NOMO-1 treated with dmso at 0.1 percent for 144 hours (cell line): ENCODE data around the gene C12orf75.
"Not testable (repeated sequence)": the region's sequence is repeated elsewhere in the genome, so short reads cannot be mapped to it uniquely, and the experiment has no call there.

ENCODE experiments used
- DNase-seq: peaks from one replicate; lab custom pipeline; 2025; ENCODE audit not compliant: unreplicated experiment; lab: John Stamatoyannopoulos, UW

Gene C12orf75

DNA sequence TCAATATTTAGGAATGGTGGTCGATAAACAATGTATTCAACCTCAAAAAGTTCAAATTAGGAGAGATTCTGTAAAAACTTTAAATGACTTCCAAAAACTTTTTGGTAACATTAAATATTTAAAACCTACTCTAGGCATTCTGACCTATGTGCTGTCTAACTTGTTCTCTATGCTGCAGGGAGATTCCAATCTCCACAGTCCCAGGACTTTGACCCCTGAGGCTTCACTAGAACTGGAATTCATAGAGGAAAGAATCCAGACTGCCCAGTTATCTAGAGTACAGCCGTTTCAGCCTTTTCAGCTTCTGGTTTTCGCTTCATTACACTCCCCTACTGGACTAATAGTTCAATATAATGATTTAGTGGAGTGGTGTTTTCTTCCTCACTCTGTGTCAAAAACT, 21.1 kb upstream of the C12orf75 start:
- DNase-seq, result not testable (repeated sequence)

DNA sequence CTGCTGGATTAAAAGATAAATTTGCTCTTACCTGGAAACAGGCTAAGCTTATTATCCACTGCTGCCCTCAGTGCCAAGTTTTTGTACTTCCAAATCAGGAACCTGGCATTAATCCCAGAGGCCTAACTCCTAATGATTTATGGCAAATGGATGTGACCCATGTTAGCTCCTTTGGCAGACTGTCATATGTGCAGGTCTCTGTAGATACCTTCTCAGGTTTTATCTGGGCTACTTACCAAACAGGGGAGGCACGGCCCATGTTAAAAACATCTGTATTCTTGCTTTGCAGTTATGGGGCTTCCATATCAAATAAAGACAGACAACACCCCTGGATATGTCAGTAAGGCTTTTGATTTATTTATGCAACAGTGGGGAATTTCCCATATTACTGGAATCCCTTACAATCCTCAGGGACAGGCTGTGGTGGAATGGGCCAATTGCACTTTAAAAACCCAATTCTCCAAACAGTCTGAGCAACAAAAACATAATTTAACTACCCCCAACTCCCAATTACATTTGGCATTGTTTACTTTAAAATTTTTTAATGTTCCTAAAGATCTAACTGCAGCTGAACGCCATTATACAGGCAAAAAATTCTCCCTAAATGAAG, 19.9 kb upstream of the C12orf75 start:
- not testable (repeated sequence) for DNase-seq

DNA sequence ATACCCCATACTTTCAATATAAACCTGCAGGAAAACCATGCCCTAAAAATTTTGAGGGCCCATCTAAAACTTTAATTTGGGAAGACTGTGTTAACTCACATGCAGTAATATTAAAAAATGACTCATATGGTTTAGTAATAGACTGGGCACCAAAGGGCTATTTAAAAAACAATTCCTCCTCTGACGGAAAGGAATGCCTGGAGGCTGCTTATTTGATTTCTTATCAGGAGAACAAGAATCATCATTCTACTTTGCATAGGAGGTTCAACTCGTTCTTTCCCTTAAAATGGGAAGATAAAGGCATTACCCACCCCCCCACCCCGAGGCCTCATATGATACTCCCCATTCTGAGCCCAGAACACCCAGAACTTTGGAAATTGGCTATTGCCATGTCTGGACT, 18.6 kb upstream of the C12orf75 start:
- DNase-seq, result not testable (repeated sequence)

DNA sequence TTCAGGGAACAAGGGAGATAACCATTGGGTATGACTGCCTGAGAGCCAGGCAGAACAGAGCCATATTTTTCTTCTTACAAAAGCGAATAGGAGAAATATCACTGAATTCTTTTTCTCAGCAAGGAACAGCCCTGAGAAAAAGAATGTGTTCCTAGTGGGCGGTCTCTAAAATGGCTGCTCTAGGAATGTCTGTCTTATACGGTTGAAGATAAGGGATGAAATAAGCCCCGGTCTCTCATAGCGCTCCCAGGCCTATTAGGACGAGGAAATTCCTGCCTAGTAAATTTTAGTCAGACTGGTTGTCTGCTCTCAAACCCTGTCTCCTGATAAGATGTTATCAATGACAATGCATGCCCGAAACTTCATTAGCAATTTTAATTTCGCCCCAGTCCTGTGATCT, 16.7 kb upstream of the C12orf75 start:
- DNase-seq, result not testable (repeated sequence)

DNA sequence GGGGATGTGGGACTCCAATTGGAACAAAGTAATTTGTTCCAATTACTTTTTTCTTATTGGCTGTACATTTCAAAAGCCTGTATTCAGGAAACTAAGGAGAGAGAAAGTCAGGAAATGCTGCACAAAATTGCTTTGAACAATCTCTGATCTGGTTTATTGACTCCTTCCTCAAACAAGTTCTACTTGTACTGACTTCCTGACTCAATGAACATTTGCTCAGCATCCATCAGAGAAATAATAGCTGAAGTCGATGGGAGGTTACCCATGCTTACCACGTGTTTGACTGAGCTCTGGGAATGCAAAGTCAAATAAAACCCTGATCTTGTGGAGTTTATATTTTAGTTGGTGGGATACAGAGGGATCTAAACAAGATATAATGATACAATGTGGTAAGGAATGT, 15.4 kb upstream of the C12orf75 start:
- no peak for DNase-seq

DNA sequence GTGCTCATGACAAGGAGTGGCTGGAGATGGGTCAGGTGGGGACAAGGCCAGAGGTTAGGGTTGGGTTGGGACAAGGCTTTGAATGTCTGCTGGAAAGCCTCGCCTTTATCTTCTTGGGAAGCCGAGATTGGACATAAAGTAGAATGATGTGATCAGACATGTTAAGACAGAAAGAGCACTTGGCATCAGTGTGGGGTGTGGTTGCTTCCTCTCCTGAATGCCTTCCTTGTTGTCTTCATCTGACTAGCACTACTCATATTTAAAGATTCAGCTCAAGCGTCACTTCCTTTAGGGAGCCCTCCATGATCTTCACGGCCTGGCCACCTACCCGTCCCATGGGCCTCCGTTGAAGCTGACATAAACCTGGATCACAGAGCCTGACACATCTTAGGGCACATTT, 14.8 kb upstream of the C12orf75 start:
- no peak for DNase-seq

DNA sequence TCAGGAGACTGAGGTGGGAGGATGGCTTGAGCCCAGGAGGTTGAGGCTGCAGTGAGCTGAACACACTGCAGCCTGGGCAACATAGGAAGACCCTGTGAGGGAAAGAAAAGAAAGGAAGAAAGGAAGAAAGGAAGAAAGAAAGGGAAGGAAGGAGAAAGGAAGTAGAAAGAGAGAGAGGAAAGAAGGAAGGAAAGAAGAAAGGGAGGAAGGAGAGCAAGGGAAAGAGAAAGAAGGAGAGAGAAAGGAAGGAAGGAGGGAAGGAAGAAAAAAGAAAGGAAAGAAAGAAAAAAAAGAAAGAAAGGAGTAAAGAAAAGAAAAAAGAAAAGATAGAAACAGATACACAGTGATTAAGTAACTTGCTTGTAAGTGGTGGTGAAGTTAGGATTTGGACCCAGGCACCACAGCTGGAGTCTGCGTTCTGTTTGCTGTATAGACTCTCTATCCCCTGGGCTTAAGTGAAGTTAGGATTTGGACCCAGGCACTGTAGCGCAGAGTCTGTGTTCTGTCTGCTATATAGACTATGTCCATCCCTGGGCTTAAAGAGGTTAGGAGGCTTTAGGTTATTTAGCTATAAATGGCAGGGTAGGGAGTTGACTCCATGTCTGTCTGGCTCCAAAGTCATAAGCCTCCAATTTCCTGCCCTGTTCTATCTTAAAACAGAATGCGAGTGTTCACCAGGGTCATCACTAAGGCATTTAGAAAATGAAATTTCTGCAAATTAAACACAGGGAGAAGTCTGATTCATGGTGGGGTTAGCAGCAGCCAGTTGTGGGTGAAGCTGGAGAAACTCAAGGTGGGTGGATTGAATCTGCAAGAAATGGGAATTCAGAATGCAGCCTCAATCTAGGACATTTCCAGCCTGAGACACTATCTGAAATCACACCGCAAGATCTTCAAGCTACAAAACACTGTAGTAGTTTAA, 13.3 kb upstream of the C12orf75 start:
- DNase-seq, result no peak

DNA sequence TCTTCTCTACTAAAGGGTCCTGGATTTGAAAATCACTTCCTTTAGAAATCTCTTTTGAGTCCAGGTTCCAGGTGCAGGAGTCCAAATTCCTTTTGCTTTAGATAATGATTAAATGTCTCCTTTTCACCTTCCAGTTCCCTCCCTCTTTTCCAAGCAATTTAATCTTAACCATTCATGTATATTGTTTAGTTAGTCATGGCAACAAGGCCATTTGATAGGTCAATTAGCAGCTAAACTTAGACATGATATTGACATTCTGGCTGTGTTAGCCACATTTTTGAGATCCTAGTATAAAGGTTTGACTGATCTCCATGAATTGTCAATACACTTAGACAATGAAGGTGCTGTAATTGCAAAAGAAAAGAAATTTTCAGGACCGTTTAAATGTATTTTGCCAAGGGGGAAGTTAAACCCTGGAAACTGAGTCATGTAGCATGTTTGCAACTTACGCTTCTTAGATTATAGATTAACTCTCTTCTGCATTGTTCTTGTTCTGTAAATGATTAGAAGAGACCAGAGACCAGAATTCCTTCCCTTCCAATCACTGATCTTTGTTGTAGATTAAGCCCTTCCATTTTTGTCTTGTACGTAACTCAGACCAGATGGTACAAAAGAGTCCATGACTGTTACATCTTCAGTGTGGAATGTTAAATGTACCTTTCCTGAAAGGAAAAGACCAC, 12.4 kb upstream of the C12orf75 start:
- DNase-seq, result no peak

DNA sequence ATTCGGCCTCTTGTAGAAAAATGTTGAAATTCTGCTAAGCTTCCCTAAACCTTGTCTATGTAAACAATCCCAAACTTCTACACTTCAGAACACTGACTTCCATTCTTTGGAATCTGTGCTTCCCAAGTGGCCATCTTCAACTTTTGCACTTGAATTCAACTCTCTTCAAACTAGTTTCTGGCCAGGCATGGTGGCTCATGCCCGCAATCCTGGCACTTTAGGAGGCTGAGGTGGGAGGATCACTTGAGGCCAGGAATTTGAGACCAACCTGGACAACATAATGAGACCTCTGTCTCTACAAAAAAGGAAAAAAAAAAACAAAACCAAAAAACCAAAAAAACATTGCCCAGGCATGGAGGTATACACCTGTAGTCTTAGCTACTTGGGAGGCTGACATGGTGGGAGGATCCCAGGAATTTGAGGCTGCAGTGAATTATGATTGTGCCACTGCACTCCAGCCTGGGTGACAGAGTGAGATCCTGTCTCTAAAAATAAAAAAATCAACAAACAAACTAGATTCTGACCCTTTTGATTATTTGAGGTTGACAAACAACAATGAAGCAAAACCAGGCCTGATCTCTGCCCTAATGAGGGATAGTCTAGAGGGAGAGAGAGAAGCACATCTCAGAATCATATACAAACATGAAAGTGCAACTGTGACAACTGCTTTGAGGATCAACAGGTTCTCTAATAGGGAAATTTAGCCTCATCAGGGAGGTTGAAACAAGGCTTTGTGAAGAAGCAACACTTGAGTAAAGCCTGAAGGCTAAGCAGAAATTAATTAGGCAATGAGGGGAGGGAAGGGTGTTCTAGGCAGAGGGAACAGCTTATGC, 11.6 kb upstream of the C12orf75 start:
- DNase-seq, result no peak

DNA sequence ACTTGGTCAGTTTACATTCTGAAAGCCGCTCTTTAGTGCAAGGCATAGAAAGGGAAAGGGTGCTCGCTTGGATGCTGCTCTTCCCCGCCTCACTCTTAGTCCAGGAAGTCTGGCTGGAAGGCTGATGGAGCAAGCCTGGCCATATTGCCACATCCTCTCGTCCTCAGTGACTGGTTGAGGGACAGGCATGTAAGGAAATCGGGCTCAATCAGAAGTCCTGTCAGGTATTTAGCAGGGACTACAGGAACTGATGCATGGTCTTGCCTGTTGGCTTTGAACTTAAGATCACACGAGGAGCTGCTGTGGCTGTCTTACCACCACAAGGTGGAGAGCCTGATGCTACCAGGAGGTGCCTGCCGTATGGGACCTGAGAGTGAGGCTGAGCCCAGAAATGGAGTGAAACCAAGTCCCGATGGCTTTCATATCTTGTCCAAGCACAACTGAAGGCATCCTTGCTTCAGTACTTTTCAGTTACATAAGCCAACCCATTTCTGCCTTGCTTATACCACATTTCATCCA, 10.7 kb upstream of the C12orf75 start:
- DNase-seq, result no peak

DNA sequence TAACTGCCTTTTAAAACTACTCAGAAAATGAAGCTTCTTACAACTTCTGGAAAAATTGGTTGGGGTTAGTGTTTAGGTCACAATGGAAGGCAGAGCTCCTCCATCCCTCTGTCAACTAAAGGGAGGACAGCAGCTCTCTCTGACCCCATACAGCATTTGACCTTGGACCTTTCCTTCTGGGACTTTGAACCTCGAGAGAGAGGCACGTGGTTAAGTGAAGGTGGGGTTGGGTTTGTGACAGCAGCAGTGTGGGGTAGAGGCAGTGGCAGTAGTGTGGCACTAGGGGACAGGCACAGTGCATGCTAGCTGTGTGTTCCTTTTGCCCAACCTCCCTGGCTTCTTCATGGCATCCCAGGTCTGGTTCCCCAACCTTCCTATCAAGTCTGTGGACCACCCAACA, 9.4 kb upstream of the C12orf75 start:
- DNase-seq, result no peak

DNA sequence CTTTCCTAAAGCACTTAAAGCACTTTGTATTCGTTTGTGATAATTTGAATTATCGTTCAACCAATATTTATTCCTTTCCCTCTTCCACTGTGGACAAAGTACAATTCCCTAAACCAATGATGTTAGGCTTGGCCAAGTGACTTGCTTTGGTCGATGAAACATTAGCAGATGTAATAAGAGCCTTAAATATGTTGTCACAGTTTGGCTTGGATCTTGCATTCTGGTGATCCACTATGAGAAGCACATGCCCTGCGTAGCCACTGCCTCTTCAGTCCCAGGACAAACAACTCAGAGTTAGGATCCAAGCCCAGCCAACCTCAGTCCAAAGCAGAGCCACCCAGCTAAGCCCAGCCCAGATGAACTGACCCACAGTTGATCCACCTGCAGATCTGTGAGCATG, 8.4 kb upstream of the C12orf75 start:
- DNase-seq, result no peak

DNA sequence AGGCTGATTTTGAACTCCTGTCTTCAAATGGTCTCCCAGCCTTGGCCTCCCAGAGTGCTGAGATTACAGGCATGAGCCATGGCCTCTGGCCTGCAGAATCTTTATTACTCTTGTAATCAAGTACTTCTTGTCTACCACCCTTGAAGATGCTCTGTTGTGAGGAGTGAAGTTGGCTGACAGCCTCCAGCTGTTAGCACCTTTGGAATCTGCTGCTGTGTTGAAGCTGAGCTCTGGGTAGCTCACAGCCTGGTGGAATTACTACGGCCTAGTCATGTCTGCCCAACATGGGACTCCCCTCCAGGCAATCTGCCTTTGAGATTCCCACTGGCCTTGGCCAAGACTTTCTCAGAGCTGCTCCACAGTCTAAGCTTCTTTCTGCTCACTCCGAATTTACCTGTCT, 5.8 kb upstream of the C12orf75 start:
- DNase-seq, result no peak

DNA sequence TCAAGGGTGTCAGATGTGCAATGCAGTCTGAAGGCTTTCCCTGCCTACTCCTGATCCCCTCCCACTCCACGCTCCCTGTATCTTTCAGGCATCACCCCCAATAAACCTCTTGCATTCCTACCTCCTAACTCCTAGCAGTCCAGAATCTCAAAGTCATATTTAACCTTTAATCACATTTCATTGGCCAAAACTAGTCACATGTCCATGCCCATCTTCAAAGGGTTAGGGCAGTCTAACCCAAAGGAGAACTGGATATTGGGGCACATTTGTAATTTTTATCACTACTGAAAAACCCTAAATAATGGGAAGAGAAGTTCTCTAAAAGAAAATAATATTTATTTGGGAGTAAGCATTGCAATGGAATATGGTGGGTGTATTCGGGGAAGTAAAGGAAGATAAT, 5.4 kb upstream of the C12orf75 start:
- no peak for DNase-seq

DNA sequence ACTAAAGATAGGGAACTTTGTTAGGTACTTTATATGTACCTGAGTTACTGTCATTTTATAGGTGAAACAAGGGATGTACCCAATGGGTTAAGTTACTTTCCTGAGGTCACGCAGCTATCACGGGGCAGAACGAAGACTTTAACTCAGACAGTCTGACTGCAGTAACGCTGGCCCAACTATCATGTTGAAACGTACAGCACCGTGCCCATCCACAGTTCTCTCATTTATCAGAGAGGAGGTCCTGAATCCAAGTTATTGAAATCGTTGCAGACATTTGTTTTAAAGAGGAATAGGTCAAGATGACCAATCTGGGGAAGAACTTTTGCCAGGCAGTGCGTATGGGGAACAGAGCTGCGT, 587 bp upstream of the C12orf75 start:
- no peak for DNase-seq

DNA sequence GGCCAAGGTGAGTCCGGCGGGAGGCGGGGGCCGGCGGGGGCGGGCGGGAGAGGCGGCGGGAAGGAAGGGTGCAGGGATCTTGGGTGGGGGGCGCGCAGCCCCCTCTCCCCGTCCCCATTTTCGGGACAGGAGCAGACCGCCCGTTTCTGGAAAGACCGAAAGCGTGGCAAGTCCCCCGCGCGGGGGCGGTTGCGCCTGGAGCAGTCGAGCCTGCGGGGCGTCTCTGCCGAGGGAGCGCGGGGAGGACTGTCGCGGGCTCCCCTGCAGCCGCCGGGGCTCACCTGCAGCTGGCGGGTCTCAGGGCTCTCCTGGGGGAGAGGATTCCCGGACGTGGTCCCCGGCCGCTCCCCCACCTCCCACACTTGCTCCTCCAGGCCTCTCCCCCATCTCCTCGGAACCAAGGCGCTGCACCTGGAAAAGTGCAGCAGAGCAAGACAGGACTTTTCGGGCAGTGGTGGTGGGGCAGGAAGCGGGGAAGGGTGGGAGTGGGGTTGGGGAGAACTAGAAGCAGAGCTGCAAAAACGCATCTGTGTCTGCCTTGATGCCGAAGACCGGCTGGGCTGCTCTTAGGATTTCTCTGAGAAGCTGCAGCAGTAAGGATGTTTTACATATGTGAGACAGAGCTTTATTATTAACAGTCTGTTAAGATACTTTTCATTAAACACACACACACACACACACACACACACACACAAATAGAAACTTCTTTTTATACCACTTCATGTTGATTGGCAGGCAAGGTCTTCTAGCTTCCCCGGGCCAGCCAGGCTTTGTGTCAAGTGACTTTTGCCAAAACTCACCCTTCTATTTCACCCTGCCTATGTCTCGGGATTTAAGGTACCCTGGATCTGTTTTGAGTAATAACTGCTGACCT, 677 bp downstream of the C12orf75 start:
- no peak for DNase-seq

DNA sequence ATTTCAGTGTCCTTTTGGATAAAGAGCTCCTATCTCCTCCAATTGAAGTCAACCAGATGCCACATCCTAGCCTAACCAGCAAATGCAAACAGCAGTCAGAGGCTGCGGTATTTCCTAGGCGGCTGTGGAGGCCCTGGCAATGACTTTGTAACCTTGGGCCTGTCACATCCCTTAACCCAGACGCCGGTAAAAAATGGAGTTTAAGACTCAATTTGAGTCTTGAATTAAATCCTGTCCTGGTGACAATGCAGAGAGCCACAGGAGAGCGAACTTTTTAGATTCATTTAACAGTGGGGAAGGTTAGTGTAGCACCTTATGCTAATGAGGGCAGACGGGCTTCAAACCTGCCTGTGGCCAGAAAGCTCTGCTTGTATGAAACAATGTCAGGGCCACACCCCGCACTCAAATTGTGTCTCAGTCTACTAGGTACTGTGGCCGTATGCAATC, 1.3 kb downstream of the C12orf75 start:
- DNase-seq, result no peak

DNA sequence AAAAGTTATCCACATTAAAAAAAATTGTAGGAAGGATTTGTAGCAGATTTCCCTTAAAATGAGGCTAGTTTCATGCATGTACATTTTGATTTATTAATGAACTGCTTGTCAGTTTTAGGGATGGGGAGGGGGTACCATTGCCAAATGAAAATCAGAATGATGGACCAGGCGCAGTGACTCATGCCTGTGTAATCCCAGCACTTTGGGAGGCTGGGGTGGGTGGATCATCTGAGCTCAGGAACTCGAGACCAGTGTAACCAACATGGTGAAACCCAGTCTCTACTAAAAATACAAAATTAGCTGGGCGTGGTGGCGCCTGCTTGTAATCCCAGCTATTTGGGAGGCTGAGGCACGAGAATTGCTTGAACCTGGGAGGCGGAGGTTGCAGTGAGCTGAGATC, 1.8 kb downstream of the C12orf75 start:
- not testable (repeated sequence) for DNase-seq

DNA sequence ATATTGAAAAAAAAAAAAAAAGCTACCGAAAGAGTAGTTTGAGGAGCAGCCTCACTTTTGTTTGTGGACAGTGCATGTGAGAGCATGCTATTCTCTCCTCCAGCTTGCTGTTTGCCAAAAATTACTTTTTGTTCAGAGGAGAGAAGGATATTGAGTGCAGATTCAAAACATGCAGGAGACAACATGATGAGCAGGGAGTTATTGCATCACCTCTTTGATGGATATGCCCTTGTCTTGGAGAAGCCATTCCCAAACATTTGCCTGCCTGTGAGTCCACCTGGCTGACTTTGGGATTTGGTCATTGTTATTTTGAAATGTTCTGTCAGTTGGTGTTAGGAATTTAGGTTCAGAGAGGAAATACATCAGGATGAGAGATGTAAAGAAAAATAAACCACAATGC, 2.4 kb downstream of the C12orf75 start:
- DNase-seq, result no peak

DNA sequence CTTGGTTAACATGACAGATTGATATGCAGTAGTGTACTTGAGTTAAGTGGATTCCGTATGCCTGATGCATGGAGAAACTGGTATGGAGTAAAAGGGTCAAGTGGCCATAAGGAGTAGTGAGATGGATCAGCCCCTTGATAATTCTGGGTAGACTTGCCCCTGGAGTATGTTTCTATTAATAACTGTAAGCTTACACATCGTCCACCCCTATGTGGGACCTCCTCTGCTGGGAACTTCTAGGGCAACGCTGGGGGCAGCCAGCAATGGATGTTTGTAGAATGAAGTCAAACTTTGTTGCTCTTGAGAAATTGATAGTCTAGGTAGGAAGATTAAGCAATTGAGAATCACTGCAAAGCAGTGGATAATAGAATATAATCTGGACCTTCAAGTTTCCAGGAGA, 3.5 kb downstream of the C12orf75 start:
- no peak for DNase-seq
